ENCODE data around the gene TNPO3. TPM values are rescaled to one million over a fixed set of nuclear protein-coding genes. Genes with fewer than 3 reads are reported as not detected.
A peak's percentile ranks its signal among the peaks of the same experiment; 100 is the strongest.

The TNPO3 gene
- total and polyA plus RNA-seq, 10 of the 15 experiments (the other 5 are each of a cell fraction or from before 2014, with no cell fraction given): 17.6 to 91.8 (median 65.9) TPM

DNA sequence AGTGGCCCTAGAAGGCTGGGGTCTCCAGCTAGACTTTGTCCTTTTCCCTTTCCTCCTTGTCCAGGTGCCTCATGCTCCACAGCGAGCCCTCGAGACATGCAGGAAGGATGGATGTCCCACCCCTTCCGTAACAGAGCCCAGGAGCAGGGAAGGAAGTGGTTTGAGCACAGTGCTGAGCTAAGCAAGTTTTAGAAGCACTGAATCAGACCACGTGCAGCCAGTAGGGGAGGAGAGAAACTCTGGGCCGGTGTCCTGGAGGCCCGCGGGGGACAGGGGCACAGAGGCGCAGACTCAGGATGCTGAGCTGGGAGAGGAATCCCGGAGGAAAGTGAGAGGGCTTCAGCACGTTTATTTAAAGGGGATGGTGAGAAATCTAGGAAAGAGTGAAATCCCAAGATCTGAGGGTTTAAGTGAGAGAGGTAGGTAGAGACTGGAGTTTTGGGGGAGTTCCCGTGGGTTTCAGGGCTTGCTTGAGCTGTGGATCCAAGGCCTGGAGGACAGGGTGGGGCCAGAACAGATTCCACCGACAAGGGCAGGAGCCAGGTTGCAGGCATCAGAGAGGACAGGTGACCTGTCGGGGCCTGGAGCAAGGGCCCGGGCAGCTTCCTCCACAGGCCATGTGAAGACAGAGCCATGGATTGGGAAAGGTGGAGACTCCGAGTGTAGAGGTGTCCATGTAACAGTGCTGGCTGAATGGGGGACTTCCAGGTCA lies 121.6 kb downstream of the TNPO3 start:
- Histone ChIP-seq H3K4me3 (peak overlapping the region; percentile 50), H4K20me1 (ENCODE audit: control insufficient read depth, insufficient read depth) (no peaks in the 10 kb centered on the region), H3K36me3 (ENCODE audit: control insufficient read depth in 2 of 2, insufficient read depth in 2 of 2, low read length in 1 of 2) (no peaks in the 10 kb centered on the region), H3K4me1 (ENCODE audit: control insufficient read depth, insufficient read depth, low read length) (peaks cover 44% of the 10 kb centered on the region), H3K9ac (ENCODE audit: control insufficient read depth, insufficient read depth, low read length) (peak overlapping the region; percentile 97), H3K79me2 (ENCODE audit: control insufficient read depth, insufficient read depth, low read length) (peaks cover 47% of the 10 kb centered on the region), H3K9me3 (replicated peaks; ENCODE audit: control insufficient read depth, insufficient read depth, low read length) (no peaks in the 10 kb centered on the region), H3K27ac (ENCODE audit: control insufficient read depth, insufficient read depth) (peak overlapping the region; percentile 96), H2AFZ (ENCODE audit: control insufficient read depth, low read depth, low read length) (peak overlapping the region; percentile 67), H3K27me3 (replicated peaks in 1 of 2; ENCODE audit: control insufficient read depth in 2 of 2, insufficient read depth in 2 of 2, low read length in 1 of 2) (no peaks in the 10 kb centered on the region), H3K4me2 (ENCODE audit: control insufficient read depth, insufficient read depth) (peak overlapping the region; percentile 96)
- CTCF ChIA-PET: interaction anchor here (0.5 to 2.1 kb wide), 14 partner anchors 8 to 506 kb away, joined by 3 to 8 read pairs (median 4); partner anchors contain the start of gene ATP6V1F
- WGBS (ENCODE audit: insufficient coverage, insufficient replicate concordance, low lambda C conversion rate, missing lambda C conversion rate): 7% methylated on average over 15 of the region's 15 CpGs
- RAD21 ChIA-PET (ENCODE audit: unreplicated experiment): interaction anchor here (0.7 to 3.6 kb wide), 14 partner anchors 8 to 229 kb away, joined by 3 to 25 read pairs (median 3); partner anchors contain the start of gene KCP
- ATAC-seq: peak; percentile 59
- TSS peak; percentile 70 for BruUV-seq (replicated peaks)
- peak; percentile 97 for FAIRE-seq
- DNase-seq (ENCODE audit: low read depth, low spot score): peak; percentile 71
- intact Hi-C loops (cut with micrococcal nuclease; ENCODE audit: unreplicated experiment) (loop anchor here (10.0 kb wide), 2 partner anchors 211 to 681 kb away; partner anchors contain the start of genes NRF1 and TSPAN33), in situ Hi-C loops (cut with MboI) (no loop called here)
- POLR2A ChIA-PET: interaction anchor here (0.7 to 2.4 kb wide), 18 partner anchors 9 to 434 kb away, joined by 3 to 10 read pairs (median 6); no protein-coding TSS in a partner anchor
- SMC1A ChIA-PET (ENCODE audit: uncharacterized antibody, unreplicated experiment): interaction anchor here (0.8 to 2.6 kb wide), 13 partner anchors 9 to 169 kb away, joined by 3 to 12 read pairs (median 4); partner anchors contain the start of genes ATP6V1F and TNPO3
- TF ChIP-seq NR2F1 (conservative IDR thresholded peaks at IDR 0.05) (no peak), CBX3 (IDR thresholded peaks at IDR 0.05; ENCODE audit: borderline replicate concordance, low read depth) (no peak), FOXM1 (IDR thresholded peaks at IDR 0.05; ENCODE audit: low read depth, low read length) (no peak), HDAC6 (IDR thresholded peaks at IDR 0.05; ENCODE audit: unreplicated experiment) (no peak), RUNX3 (IDR thresholded peaks at IDR 0.05; ENCODE audit: low read length) (no peak), BCL11A (IDR thresholded peaks at IDR 0.05; ENCODE audit: low read depth, low read length) (no peak), NFYB (IDR thresholded peaks at IDR 0.05; ENCODE audit: insufficient read depth, low read depth, low read length) (peak; percentile 42; the same call in 1 of the 2 replicates), HDAC2 (IDR thresholded peaks at IDR 0.05) (no peak), ZNF622 (IDR thresholded peaks at IDR 0.05) (no peak), EZH2 (IDR thresholded peaks at IDR 0.05; ENCODE audit: borderline replicate concordance, control insufficient read depth, low read depth, low read length) (no peak), HDGF (IDR thresholded peaks at IDR 0.05) (peak; percentile 87), CHD2 (IDR thresholded peaks at IDR 0.05; ENCODE audit: borderline replicate concordance, low read depth, low read length) (no peak), RB1 (IDR thresholded peaks at IDR 0.05; ENCODE audit: borderline replicate concordance) (no peak), IRF5 (IDR thresholded peaks at IDR 0.05; ENCODE audit: borderline replicate concordance) (no peak)
- TF ChIP-seq, protein P1, sequence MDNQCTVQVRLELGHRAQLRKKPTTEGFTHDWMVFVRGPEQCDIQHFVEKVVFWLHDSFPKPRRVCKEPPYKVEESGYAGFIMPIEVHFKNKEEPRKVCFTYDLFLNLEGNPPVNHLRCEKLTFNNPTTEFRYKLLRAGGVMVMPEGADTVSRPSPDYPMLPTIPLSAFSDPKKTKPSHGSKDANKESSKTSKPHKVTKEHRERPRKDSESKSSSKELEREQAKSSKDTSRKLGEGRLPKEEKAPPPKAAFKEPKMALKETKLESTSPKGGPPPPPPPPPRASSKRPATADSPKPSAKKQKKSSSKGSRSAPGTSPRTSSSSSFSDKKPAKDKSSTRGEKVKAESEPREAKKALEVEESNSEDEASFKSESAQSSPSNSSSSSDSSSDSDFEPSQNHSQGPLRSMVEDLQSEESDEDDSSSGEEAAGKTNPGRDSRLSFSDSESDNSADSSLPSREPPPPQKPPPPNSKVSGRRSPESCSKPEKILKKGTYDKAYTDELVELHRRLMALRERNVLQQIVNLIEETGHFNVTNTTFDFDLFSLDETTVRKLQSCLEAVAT (IDR thresholded peaks at IDR 0.05): peak; percentile 38; the same call in 1 of the 2 replicates
- TF ChIP-seq, protein P2, sequence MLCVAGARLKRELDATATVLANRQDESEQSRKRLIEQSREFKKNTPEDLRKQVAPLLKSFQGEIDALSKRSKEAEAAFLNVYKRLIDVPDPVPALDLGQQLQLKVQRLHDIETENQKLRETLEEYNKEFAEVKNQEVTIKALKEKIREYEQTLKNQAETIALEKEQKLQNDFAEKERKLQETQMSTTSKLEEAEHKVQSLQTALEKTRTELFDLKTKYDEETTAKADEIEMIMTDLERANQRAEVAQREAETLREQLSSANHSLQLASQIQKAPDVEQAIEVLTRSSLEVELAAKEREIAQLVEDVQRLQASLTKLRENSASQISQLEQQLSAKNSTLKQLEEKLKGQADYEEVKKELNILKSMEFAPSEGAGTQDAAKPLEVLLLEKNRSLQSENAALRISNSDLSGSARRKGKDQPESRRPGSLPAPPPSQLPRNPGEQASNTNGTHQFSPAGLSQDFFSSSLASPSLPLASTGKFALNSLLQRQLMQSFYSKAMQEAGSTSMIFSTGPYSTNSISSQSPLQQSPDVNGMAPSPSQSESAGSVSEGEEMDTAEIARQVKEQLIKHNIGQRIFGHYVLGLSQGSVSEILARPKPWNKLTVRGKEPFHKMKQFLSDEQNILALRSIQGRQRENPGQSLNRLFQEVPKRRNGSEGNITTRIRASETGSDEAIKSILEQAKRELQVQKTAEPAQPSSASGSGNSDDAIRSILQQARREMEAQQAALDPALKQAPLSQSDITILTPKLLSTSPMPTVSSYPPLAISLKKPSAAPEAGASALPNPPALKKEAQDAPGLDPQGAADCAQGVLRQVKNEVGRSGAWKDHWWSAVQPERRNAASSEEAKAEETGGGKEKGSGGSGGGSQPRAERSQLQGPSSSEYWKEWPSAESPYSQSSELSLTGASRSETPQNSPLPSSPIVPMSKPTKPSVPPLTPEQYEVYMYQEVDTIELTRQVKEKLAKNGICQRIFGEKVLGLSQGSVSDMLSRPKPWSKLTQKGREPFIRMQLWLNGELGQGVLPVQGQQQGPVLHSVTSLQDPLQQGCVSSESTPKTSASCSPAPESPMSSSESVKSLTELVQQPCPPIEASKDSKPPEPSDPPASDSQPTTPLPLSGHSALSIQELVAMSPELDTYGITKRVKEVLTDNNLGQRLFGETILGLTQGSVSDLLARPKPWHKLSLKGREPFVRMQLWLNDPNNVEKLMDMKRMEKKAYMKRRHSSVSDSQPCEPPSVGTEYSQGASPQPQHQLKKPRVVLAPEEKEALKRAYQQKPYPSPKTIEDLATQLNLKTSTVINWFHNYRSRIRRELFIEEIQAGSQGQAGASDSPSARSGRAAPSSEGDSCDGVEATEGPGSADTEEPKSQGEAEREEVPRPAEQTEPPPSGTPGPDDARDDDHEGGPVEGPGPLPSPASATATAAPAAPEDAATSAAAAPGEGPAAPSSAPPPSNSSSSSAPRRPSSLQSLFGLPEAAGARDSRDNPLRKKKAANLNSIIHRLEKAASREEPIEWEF (IDR thresholded peaks at IDR 0.05; ENCODE audit: insufficient replicate concordance, low read depth, low read length): no peak
